Measurements from ENCODE around the gene RAD51B.

DNA sequence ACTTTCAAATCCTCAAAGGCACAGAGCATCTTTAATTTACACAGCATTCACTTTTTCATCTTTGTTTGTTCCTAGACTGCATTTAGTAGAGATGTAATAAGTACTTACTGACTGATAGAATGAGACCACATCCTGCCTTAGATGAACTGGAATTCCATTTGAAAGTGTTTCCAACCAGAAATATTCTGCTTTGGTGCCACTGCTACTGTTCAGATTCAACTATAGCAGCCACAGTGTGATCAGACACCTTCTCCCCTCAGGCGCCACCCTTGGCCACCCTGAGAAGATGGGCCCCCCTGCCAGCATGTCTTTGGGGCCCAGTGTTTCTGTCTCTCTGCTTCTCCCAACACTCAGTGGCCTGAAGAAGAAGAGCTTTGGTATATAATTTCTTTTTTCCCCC, 449.1 kb downstream of the RAD51B start:
- TF ChIP-seq CTCF (tag by site-specific recombination; IDR thresholded peaks at IDR 0.05) (no peak), HOXA7 (CRISPR knock-in tag; IDR thresholded peaks at IDR 0.05; ENCODE audit: borderline replicate concordance) (no peak), ZBTB48 (tag by site-specific recombination; IDR thresholded peaks at IDR 0.05) (no peak), ZFP3 (tag by site-specific recombination; IDR thresholded peaks at IDR 0.05; ENCODE audit: low read depth) (no peak), ZNF394 (tag by site-specific recombination; IDR thresholded peaks at IDR 0.05; ENCODE audit: borderline replicate concordance) (no peak), ZNF830 (tag by site-specific recombination; IDR thresholded peaks at IDR 0.05; ENCODE audit: low read depth) (no peak), ZNF645 (tag by site-specific recombination; IDR thresholded peaks at IDR 0.05) (no peak), TCF7L2 (IDR thresholded peaks at IDR 0.05; ENCODE audit: borderline replicate concordance, low read depth, low read length) (no peak)
- TF ChIP-seq, protein P1, sequence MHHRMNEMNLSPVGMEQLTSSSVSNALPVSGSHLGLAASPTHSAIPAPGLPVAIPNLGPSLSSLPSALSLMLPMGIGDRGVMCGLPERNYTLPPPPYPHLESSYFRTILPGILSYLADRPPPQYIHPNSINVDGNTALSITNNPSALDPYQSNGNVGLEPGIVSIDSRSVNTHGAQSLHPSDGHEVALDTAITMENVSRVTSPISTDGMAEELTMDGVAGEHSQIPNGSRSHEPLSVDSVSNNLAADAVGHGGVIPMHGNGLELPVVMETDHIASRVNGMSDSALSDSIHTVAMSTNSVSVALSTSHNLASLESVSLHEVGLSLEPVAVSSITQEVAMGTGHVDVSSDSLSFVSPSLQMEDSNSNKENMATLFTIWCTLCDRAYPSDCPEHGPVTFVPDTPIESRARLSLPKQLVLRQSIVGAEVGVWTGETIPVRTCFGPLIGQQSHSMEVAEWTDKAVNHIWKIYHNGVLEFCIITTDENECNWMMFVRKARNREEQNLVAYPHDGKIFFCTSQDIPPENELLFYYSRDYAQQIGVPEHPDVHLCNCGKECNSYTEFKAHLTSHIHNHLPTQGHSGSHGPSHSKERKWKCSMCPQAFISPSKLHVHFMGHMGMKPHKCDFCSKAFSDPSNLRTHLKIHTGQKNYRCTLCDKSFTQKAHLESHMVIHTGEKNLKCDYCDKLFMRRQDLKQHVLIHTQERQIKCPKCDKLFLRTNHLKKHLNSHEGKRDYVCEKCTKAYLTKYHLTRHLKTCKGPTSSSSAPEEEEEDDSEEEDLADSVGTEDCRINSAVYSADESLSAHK (tag by site-specific recombination; IDR thresholded peaks at IDR 0.05) = no peak

Measured in HEK293 (cell line).